Anterior cingulate cortex (tissue), 58 donors: ENCODE data around the gene TRAF1.
A peak's percentile ranks its signal among the peaks of the same experiment; 100 is the strongest.

Experiments used
- DNase-seq, 58 donors: peaks; one replicate each; lab custom pipeline; 2025; lab: John Stamatoyannopoulos, UW

The TRAF1 gene

GRCh38 chr9:120913647-120914264 is 12.8 kb downstream of the TRAF1 start:
- peak in 3 of 58 donors; percentile 14 to 25 (median 15) for DNase-seq

- DNase-seq = no peak
Measured at GRCh38 chr9:120912958-120913646, 13.5 kb downstream of the TRAF1 start.

GRCh38 chr9:120911295-120911837 is 15.2 kb downstream of the TRAF1 start:
- DNase-seq = no peak

- no peak for DNase-seq
Measured at GRCh38 chr9:120910643-120911042, 16.0 kb downstream of the TRAF1 start.

- peak in 1 of 58 donors; percentile 11 for DNase-seq
Measured at GRCh38 chr9:120909904-120910303, 16.7 kb downstream of the TRAF1 start.

- DNase-seq = no peak
Measured at GRCh38 chr9:120905315-120906164, 21.1 kb downstream of the TRAF1 start.

GRCh38 chr9:120904978-120905301 is 21.7 kb downstream of the TRAF1 start:
- DNase-seq = no peak

- no peak for DNase-seq
Measured at GRCh38 chr9:120904061-120904977, 22.3 kb downstream of the TRAF1 start.

- DNase-seq = no peak
Measured at GRCh38 chr9:120902569-120903535, 23.7 kb downstream of the TRAF1 start.

- DNase-seq = no peak
Measured at GRCh38 chr9:120901755-120902568, 24.6 kb downstream of the TRAF1 start.

- DNase-seq = no peak
Measured at GRCh38 chr9:120900824-120901223, 25.8 kb downstream of the TRAF1 start.

- DNase-seq = no peak
Measured at GRCh38 chr9:120899490-120900068, 27.0 kb downstream of the TRAF1 start.

- no peak for DNase-seq
Measured at GRCh38 chr9:120898396-120898795, 28.2 kb downstream of the TRAF1 start.

- no peak for DNase-seq
Measured at GRCh38 chr9:120895951-120896350, 30.6 kb downstream of the TRAF1 start.

GRCh38 chr9:120894321-120895148 is 32.1 kb downstream of the TRAF1 start:
- peak in 3 of 58 donors; percentile 12 to 19 (median 12) for DNase-seq

- DNase-seq = no peak
Measured at GRCh38 chr9:120893611-120894307, 32.8 kb downstream of the TRAF1 start.
